GM23338 (cell line): ENCODE data around the gene HTT. TPM values are rescaled to one million over a fixed set of nuclear protein-coding genes. Genes with fewer than 3 reads are reported as not detected.

Experiments
- ATAC-seq: fragments of 200-7000 bp; cut with Tn5 transposase; 3 replicates; pipeline ENCODE4 v1.9.1; 2020
- DNase-seq: peaks from one replicate; pipeline ENCODE4 v3.0.0-alpha.2; 2015; ENCODE audit warnings: low spot score
- H2AFZ ChIP-seq: fragments of 200-600 bp; sonication (generic); 2 replicates; pipeline ENCODE4 v1.8.0; 2016; ENCODE audit warnings: antibody characterized with exemption, mild to moderate bottlenecking, moderate library complexity
- H3F3A ChIP-seq: fragments of 200-600 bp; sonication (generic); replicated peaks from 2 replicates; pipeline ENCODE4 v1.8.0; 2017; ENCODE audit warnings: antibody characterized with exemption, mixed run types, low read depth
- H3K27ac ChIP-seq: fragments of 200-600 bp; sonication (generic); 2 replicates; pipeline ENCODE4 v1.6.1; 2016; ENCODE audit warnings: low read depth
- H3K27me3 ChIP-seq: fragments of 200-600 bp; sonication (generic); 2 replicates; pipeline ENCODE4 v1.8.0; 2016; ENCODE audit warnings: mild to moderate bottlenecking, mixed run types, moderate library complexity; ENCODE audit not compliant: insufficient read depth
- H3K36me3 ChIP-seq: fragments of 200-600 bp; sonication (generic); 2 replicates; pipeline ENCODE4 v1.8.0; 2016; ENCODE audit warnings: mild to moderate bottlenecking; ENCODE audit not compliant: insufficient read depth
- H3K4me1 ChIP-seq: fragments of 200-600 bp; sonication (generic); 2 replicates; pipeline ENCODE4 v1.8.0; 2016; ENCODE audit warnings: mild to moderate bottlenecking, moderate library complexity; ENCODE audit not compliant: insufficient read depth
- H3K4me2 ChIP-seq: fragments of 200-600 bp; sonication (generic); 2 replicates; pipeline ENCODE4 v1.7.1; 2017; ENCODE audit warnings: mixed run types
- H3K4me3 ChIP-seq: fragments of 200-600 bp; sonication (generic); 2 replicates; pipeline ENCODE4 v1.6.1; 2016; ENCODE audit warnings: mixed run types
- H3K79me2 ChIP-seq: fragments of 200-600 bp; sonication (generic); replicated peaks from 2 replicates; pipeline ENCODE4 v1.8.0; 2017; ENCODE audit warnings: mild to moderate bottlenecking; ENCODE audit not compliant: insufficient read depth
- H3K9me2 ChIP-seq: fragments of 200-600 bp; sonication (generic); 2 replicates; pipeline ENCODE4 v1.8.0; 2017; ENCODE audit not compliant: insufficient read depth
- H4K20me1 ChIP-seq: fragments of 200-600 bp; sonication (generic); replicated peaks from 2 replicates; pipeline ENCODE4 v1.8.0; 2017; ENCODE audit warnings: mild to moderate bottlenecking; ENCODE audit not compliant: insufficient read depth
- H3K27ac Mint-ChIP-seq: 2 replicates; pipeline ENCODE4 v1.8.0; 2020; ENCODE audit warnings: inconsistent platforms, mild to moderate bottlenecking, moderate library complexity, mixed read lengths
- H3K27me3 Mint-ChIP-seq: 3 replicates; pipeline ENCODE4 v1.8.0; 2022; ENCODE audit warnings: low read depth, mild to moderate bottlenecking, moderate library complexity, mixed read lengths, inconsistent platforms; ENCODE audit not compliant: insufficient read depth, poor library complexity
- H3K36me3 Mint-ChIP-seq: 3 replicates; pipeline ENCODE4 v1.8.0; 2021; ENCODE audit warnings: low read depth, mild to moderate bottlenecking, inconsistent platforms, moderate library complexity, mixed read lengths
- H3K4me1 Mint-ChIP-seq: 3 replicates; pipeline ENCODE4 v1.8.0; 2020; ENCODE audit warnings: mild to moderate bottlenecking, inconsistent platforms, mixed read lengths
- H3K4me3 Mint-ChIP-seq: 3 replicates; pipeline ENCODE4 v1.8.0; 2021; ENCODE audit warnings: moderate library complexity, mild to moderate bottlenecking, inconsistent platforms, mixed read lengths
- H3K9me3 Mint-ChIP-seq: 3 replicates; pipeline ENCODE4 v1.8.0; 2020; ENCODE audit warnings: moderate library complexity, mild to moderate bottlenecking, inconsistent platforms, mixed read lengths
- CREB1 ChIP-seq: fragments of 250-450 bp; sonication (Bioruptor Pico); IDR thresholded peaks from 2 replicates; pipeline ENCODE4 v1.5.0; 2020; ENCODE audit warnings: low read depth, mild to moderate bottlenecking, moderate library complexity
- CTCF ChIP-seq, 2 experiments: fragments of 200-600 bp in 1 of 2; sonication (generic) in 1 of 2; conservative IDR thresholded peaks; 2 replicates each; pipeline versions ENCODE4 v1.5.1 to v1.6.1; 2016 to 2017; ENCODE audit warnings: antibody characterized with exemption in 2 of 2, low read depth in 2 of 2, mild to moderate bottlenecking in 2 of 2, moderate library complexity in 1 of 2
- ETS1 ChIP-seq: IDR thresholded peaks from 2 replicates; pipeline ENCODE4 v1.6.1; 2016; ENCODE audit warnings: antibody characterized with exemption
- EZH2 ChIP-seq: fragments of 200-600 bp; sonication (generic); IDR thresholded peaks from one replicate; pipeline ENCODE4 v1.8.0; 2017; ENCODE audit warnings: antibody characterized with exemption, mild to moderate bottlenecking, low read depth; ENCODE audit not compliant: unreplicated experiment
- POLR2AphosphoS5 ChIP-seq: IDR thresholded peaks from 2 replicates; pipeline ENCODE4 v1.6.1; 2016; ENCODE audit warnings: antibody characterized with exemption, low read depth
- STAT1 ChIP-seq: IDR thresholded peaks from one replicate; pipeline ENCODE4 v1.6.1; 2016; ENCODE audit warnings: antibody characterized with exemption; ENCODE audit not compliant: unreplicated experiment
- ZNF331 ChIP-seq: fragments of 250-450 bp; sonication (Bioruptor Pico); IDR thresholded peaks from 2 replicates; pipeline ENCODE4 v1.5.0; 2020; ENCODE audit warnings: low read depth, mild to moderate bottlenecking, moderate library complexity
- ZNF462 ChIP-seq: fragments of 250-450 bp; sonication (Bioruptor Pico); IDR thresholded peaks from 2 replicates; pipeline ENCODE4 v1.5.0; 2020; ENCODE audit warnings: mild to moderate bottlenecking, moderate library complexity
- polyA plus RNA-seq: library from polyadenylated mRNA; unstranded; fragments of >200 nt; fragmentation: Nextera tagmentation; extraction: Ambion mirVana; gene quantifications from 2 replicates; pipeline ENCODE4 v1.2.1, GENCODE V29; 2016
- total RNA-seq: library from RNA; depleted of rRNA; stranded (reverse); fragments of >200 nt; shearing (Covaris generic); gene quantifications from 2 replicates; pipeline ENCODE4 v1.2.3, GENCODE V29; 2014

The HTT gene
- total and polyA plus RNA-seq, 2 experiments from 2014 or later, result 26.6 to 67.7 TPM

GRCh38 chr4:3066836-3067400, 7.6 kb upstream of the HTT start:
- no peak overlapping the region for H3K4me3 ChIP-seq
- no peaks in the 10 kb centered on the region for H3K27me3 ChIP-seq
- H3F3A ChIP-seq, result no peaks in the 10 kb centered on the region
- H3K36me3 ChIP-seq, result no peaks in the 10 kb centered on the region
- no peak for DNase-seq
- no peak overlapping the region for H3K27ac ChIP-seq
- no peaks in the 10 kb centered on the region for H3K9me2 ChIP-seq
- Mint-ChIP-seq H3K9me3 (no peaks in the 10 kb centered on the region; the same call in 2 of the 3 replicates), H3K4me3 (no peak overlapping the region), H3K4me1 (peaks cover 4% of the 10 kb centered on the region; the same call in 2 of the 3 replicates), H3K27ac (no peak overlapping the region), H3K27me3 (peaks cover 15% of the 10 kb centered on the region), H3K36me3 (no peaks in the 10 kb centered on the region)
- no peak for ATAC-seq
- no peak overlapping the region for H3K4me2 ChIP-seq
- TF ChIP-seq CREB1 (CRISPR knock-in tag) (no peak), EZH2 (no peak)
- no peak overlapping the region for H2AFZ ChIP-seq
- H3K4me1 ChIP-seq, result no peaks in the 10 kb centered on the region
- H4K20me1 ChIP-seq, result no peaks in the 10 kb centered on the region
- no peaks in the 10 kb centered on the region for H3K79me2 ChIP-seq

GRCh38 chr4:3067473-3068001, 6.9 kb upstream of the HTT start:
- no peak overlapping the region for H3K4me2 ChIP-seq
- no peaks in the 10 kb centered on the region for H3K9me2 ChIP-seq
- Mint-ChIP-seq H3K9me3 (no peaks in the 10 kb centered on the region), H3K36me3 (no peaks in the 10 kb centered on the region), H3K27me3 (peaks cover 14% of the 10 kb centered on the region), H3K4me3 (no peak overlapping the region), H3K27ac (no peak overlapping the region), H3K4me1 (peaks cover 4% of the 10 kb centered on the region; the same call in 2 of the 3 replicates)
- no peak for TF ChIP-seq ZNF462 (CRISPR knock-in tag)
- TF ChIP-seq STAT1, result no peak
- no peak for TF ChIP-seq POLR2AphosphoS5
- TF ChIP-seq EZH2, result no peak
- TF ChIP-seq ETS1, result no peak
- no peak for TF ChIP-seq ZNF331 (CRISPR knock-in tag)
- no peak for TF ChIP-seq CTCF (conservative IDR thresholded peaks at IDR 0.05; ENCODE audit: low read depth in 2 of 2)
- TF ChIP-seq CREB1 (CRISPR knock-in tag), result no peak
- H3F3A ChIP-seq, result no peaks in the 10 kb centered on the region
- H3K4me1 ChIP-seq, result no peaks in the 10 kb centered on the region
- DNase-seq (no peak), ATAC-seq (no peak)
- no peaks in the 10 kb centered on the region for H3K36me3 ChIP-seq
- no peak overlapping the region for H2AFZ ChIP-seq
- no peaks in the 10 kb centered on the region for H3K27me3 ChIP-seq
- H3K27ac ChIP-seq, result no peak overlapping the region
- H3K79me2 ChIP-seq, result no peaks in the 10 kb centered on the region
- H4K20me1 ChIP-seq, result no peaks in the 10 kb centered on the region
- H3K4me3 ChIP-seq, result no peak overlapping the region
